ENCODE measurements around the gene MAGEA10.
"Not testable (repeated sequence)": the region's sequence is repeated elsewhere in the genome, so short reads cannot be mapped to it uniquely, and the experiment has no call there.

The MAGEA10 gene

GRCh38 chrX:152138388-152138784 lies at the start of gene MAGEA10:
Gene MAGEA10 (minus strand): TSS chrX:152138577. CDS start chrX:152135620, 2,957 bp downstream.
- in situ Hi-C loops (cut with HindIII; ENCODE audit: low sequenced_read_pairs): no loop called here

GRCh38 chrX:152177497-152178269 lies 39.3 kb upstream of the MAGEA10 start:
- in situ Hi-C loops (cut with HindIII; ENCODE audit: low sequenced_read_pairs): no loop called here

- in situ Hi-C loops (cut with HindIII; ENCODE audit: low sequenced_read_pairs): no loop called here
Measured at GRCh38 chrX:152177052-152177451, 38.7 kb upstream of the MAGEA10 start.

- in situ Hi-C loops (cut with HindIII; ENCODE audit: low sequenced_read_pairs): not testable (repeated sequence)
Measured at GRCh38 chrX:152175892-152176291, 37.5 kb upstream of the MAGEA10 start.

GRCh38 chrX:152173923-152174322 lies 35.5 kb upstream of the MAGEA10 start:
- in situ Hi-C loops (cut with HindIII; ENCODE audit: low sequenced_read_pairs): not testable (repeated sequence)

- in situ Hi-C loops (cut with HindIII; ENCODE audit: low sequenced_read_pairs): no loop called here
Measured at GRCh38 chrX:152170621-152171020, 32.2 kb upstream of the MAGEA10 start.

GRCh38 chrX:152165033-152165743 lies 26.8 kb upstream of the MAGEA10 start:
- in situ Hi-C loops (cut with HindIII; ENCODE audit: low sequenced_read_pairs): no loop called here

- in situ Hi-C loops (cut with HindIII; ENCODE audit: low sequenced_read_pairs): no loop called here
Measured at GRCh38 chrX:152157042-152157441, 18.7 kb upstream of the MAGEA10 start.

GRCh38 chrX:152155766-152156310 lies 17.5 kb upstream of the MAGEA10 start:
- in situ Hi-C loops (cut with HindIII; ENCODE audit: low sequenced_read_pairs): no loop called here

- in situ Hi-C loops (cut with HindIII; ENCODE audit: low sequenced_read_pairs): no loop called here
Measured at GRCh38 chrX:152154050-152154449, 15.7 kb upstream of the MAGEA10 start.

- in situ Hi-C loops (cut with HindIII; ENCODE audit: low sequenced_read_pairs): no loop called here
Measured at GRCh38 chrX:152151256-152151655, 12.9 kb upstream of the MAGEA10 start.

- in situ Hi-C loops (cut with HindIII; ENCODE audit: low sequenced_read_pairs): no loop called here
Measured at GRCh38 chrX:152149648-152150047, 11.3 kb upstream of the MAGEA10 start.

- in situ Hi-C loops (cut with HindIII; ENCODE audit: low sequenced_read_pairs): no loop called here
Measured at GRCh38 chrX:152139589-152139988, 1.2 kb upstream of the MAGEA10 start.

- in situ Hi-C loops (cut with HindIII; ENCODE audit: low sequenced_read_pairs): no loop called here
Measured at GRCh38 chrX:152137771-152138387, 498 bp downstream of the MAGEA10 start.

GRCh38 chrX:152136312-152136711 lies 2.1 kb downstream of the MAGEA10 start:
- in situ Hi-C loops (cut with HindIII; ENCODE audit: low sequenced_read_pairs): no loop called here

GRCh38 chrX:152131525-152131924 lies 6.9 kb downstream of the MAGEA10 start:
- in situ Hi-C loops (cut with HindIII; ENCODE audit: low sequenced_read_pairs): no loop called here

GRCh38 chrX:152129069-152129844 lies 9.1 kb downstream of the MAGEA10 start:
- in situ Hi-C loops (cut with HindIII; ENCODE audit: low sequenced_read_pairs): not testable (repeated sequence)

- in situ Hi-C loops (cut with HindIII; ENCODE audit: low sequenced_read_pairs): no loop called here
Measured at GRCh38 chrX:152117305-152117704, 21.1 kb downstream of the MAGEA10 start.

- in situ Hi-C loops (cut with HindIII; ENCODE audit: low sequenced_read_pairs): no loop called here
Measured at GRCh38 chrX:152108527-152108926, 29.9 kb downstream of the MAGEA10 start.

- in situ Hi-C loops (cut with HindIII; ENCODE audit: low sequenced_read_pairs): no loop called here
Measured at GRCh38 chrX:152103866-152104265, 34.5 kb downstream of the MAGEA10 start.

GRCh38 chrX:152086141-152086540 lies 52.2 kb downstream of the MAGEA10 start:
- in situ Hi-C loops (cut with HindIII; ENCODE audit: low sequenced_read_pairs): no loop called here
